Fibroblast of mammary gland (primary cell): ENCODE results near the gene KBTBD13.

Source experiments
- DNase-seq: peaks from one replicate; pipeline ENCODE4 v3.0.0-alpha.2; 2010; ENCODE audit warnings: low read depth
- H3K4me3 ChIP-seq: 2 replicates; pipeline ENCODE4 v1.5.1; 2011; ENCODE audit warnings: low read depth, mild to moderate bottlenecking, low read length, moderate library complexity; ENCODE audit not compliant: control insufficient read depth
- TF ChIP-seq, protein P1 (sequence below): conservative IDR thresholded peaks from 2 replicates; pipeline ENCODE4 v1.5.1; 2011; ENCODE audit warnings: low read depth, low read length, inconsistent platforms; ENCODE audit not compliant: control insufficient read depth, insufficient read depth

Gene KBTBD13

DNA sequence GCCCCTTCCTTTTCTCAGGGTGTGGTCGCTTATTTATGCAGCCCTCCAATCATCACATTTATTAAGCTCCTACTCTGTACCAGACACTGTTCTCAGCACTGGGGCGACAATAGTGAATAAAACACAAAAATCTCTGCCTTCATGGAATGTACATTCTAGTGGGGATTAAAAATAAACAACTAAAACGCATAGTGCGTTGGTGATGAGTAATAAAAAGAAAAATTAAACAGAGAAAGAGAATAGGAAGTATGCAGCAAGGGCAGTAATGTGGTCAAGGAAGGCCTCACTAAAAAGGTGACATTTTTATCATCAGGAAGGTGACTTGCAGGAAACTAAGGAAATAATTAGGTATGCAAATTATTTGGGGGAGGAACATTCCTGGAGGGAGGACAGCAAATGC lies 26.3 kb upstream of the KBTBD13 start:
- no peak overlapping the region for H3K4me3 ChIP-seq
- DNase-seq, result no peak
- TF ChIP-seq, protein P1, sequence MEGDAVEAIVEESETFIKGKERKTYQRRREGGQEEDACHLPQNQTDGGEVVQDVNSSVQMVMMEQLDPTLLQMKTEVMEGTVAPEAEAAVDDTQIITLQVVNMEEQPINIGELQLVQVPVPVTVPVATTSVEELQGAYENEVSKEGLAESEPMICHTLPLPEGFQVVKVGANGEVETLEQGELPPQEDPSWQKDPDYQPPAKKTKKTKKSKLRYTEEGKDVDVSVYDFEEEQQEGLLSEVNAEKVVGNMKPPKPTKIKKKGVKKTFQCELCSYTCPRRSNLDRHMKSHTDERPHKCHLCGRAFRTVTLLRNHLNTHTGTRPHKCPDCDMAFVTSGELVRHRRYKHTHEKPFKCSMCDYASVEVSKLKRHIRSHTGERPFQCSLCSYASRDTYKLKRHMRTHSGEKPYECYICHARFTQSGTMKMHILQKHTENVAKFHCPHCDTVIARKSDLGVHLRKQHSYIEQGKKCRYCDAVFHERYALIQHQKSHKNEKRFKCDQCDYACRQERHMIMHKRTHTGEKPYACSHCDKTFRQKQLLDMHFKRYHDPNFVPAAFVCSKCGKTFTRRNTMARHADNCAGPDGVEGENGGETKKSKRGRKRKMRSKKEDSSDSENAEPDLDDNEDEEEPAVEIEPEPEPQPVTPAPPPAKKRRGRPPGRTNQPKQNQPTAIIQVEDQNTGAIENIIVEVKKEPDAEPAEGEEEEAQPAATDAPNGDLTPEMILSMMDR, result no peak

DNA sequence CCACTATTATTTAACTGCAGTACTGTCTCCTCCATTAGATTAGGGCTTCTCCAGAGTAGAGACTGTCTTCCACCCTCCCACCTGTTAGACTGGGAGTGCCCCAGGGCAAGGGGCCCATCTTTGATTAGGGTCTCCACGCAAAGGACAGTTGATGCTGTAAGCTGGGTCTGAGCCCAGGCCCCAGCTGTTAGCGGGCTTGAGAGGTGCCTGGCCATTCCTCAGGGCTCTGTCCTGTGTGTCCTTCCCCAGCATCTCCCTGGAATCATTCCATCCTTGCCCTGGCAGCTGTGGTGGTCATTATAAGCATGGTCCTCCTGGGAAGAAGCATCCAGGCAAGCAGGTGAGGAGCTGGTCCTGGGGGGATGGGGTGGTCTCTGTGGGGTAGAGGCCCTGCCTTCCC lies 25.3 kb upstream of the KBTBD13 start:
- H3K4me3 ChIP-seq, result no peak overlapping the region
- TF ChIP-seq, protein P1, result no peak
- DNase-seq, result no peak

DNA sequence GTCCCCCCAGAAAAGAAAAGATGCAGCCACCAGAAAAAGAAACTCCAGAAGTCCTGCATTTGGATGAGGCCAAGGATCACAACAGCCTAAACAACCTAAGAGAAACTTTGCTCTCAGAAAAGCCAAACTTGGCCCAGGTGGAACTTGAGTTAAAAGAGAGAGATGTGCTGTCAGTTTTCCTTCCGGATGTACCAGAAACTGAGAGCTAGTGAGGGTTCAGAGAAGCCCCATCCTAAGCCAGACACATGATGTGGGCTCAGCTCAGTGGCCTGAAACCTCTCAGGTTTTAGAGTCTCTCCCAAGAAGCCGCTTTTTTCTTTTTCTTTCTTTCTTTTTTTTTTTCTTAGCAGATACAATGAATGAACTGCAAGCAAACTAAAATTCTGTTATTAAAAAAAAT lies 23.6 kb upstream of the KBTBD13 start:
- DNase-seq, result no peak
- TF ChIP-seq, protein P1, result no peak

DNA sequence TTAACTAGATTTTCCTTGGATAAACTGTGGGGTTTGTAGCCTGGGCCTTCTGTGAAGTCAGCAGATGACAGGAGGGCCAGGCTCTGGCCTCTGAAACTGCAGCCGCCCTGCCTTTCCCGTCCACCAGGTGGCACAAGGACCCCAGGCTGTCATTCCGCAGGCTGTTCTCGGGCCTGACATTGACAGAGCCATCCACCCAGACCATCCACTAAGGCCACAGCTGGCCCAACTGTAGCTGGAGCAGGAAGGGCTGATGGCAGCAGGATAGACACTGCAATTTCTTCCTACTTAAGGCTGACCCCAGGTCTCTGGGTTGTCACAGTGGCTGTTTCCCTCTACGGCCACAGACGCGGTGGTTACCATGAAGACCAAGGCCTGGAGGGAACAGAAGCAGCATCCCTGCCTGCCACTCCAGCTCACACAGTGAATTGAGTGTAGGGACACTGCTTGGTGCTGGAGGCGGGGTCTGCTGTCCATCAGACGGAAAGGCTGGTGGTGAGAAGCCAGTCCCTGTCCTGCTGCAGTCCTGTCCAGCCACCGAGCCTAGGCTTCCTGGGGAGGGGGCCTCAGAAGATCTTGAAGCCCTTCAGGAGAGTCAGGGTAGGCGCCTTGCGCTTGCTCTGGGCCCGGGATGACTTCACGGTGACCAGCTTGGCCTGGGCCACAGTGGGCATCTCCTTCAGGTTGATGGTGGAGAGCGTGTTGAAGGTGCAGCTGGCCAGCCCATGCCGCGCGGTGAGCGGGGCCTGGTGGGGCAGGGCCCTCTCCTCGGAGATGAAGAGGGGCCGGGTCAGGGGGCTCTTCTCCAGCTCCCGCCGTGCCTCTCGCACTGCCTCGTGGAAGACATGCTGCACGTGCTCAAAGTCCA lies 22.0 kb upstream of the KBTBD13 start:
- TF ChIP-seq, protein P1, result peak; percentile 94
- no peak overlapping the region for H3K4me3 ChIP-seq
- peak; percentile 64 for DNase-seq

More for the DNA sequence above, 23.6 kb upstream of the KBTBD13 start:
- H3K4me3 ChIP-seq, result no peak overlapping the region

DNA sequence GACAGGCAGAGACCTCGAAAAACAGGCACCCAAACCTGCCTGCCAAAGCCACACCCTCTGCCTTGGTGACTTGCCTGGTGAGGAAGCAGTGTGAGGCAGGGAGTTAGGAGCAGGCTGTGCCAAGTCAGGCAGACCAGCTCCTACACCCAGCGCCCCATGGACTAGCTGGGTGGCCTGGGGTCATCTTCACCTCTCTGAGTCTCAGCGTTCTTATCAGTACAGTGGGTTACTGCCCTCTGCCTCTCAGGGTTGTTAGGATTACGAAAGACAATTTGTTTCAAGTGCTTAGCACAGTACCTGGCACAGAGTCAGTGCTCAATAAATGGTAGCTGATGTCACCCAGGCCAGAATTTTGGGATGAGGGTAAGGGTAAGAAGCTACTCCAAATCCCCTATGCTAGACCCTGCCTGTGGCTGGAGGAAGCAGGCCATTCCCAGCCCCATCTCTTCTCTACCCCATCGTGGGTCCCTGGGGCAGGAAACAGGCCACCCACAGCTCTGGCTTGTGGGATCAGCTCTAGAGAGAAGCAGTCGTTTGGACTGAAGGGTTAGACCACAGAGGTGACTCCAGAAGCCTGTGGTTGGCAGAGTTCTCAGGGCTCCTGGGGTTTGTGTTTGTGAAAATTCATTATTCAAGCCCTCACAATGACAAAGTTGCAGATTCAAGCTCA lies 21.2 kb upstream of the KBTBD13 start:
- no peak for DNase-seq
- H3K4me3 ChIP-seq, result no peak overlapping the region
- TF ChIP-seq, protein P1, result no peak

DNA sequence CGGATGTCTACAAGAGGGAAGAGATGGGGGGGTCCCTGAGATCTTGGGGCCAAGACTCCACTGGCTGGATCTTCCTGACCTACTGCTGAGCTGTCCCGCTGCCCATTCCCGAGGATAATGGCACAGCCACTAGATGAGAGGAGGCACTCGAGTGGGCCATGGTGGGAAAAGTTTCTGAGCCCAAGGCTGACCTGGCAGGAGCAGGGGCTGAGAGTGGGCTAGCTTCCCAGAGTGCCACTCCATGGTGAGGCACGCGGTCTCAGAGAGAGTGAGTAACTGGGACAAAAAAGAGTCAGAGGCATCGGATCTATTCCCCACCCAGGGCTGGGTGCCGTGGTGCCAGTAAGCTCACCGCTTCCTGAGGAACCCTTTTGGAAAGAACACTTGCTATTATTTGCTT lies 20.4 kb upstream of the KBTBD13 start:
- no peak for DNase-seq
- TF ChIP-seq, protein P1, result no peak
- H3K4me3 ChIP-seq, result no peak overlapping the region
